Measurements from ENCODE around the gene OR52A5. TPM values are rescaled to one million over a fixed set of nuclear protein-coding genes. Genes with fewer than 3 reads are reported as not detected.
"Not testable (repeated sequence)": the region's sequence is repeated elsewhere in the genome, so short reads cannot be mapped to it uniquely, and the experiment has no call there.

The OR52A5 gene
- total RNA-seq, result not detected

DNA sequence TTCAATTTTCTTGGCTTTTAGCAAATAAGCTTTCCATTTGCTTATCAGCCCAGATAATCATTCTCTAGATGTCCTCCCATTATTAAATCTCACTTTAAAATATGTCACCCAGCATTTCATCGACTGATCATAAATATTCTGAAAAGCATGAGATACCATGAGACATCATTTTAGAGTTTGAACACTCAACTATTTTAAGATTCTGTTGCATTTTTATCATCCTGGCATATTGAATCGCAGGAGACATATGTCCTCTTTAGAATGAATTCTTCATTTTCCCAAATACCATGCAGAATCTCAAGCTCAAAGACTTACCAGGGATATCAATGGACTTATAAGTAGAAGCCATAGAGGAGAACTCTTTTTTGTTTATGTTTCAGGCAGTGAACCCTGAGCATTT, at the start of gene OR52A5:
Gene OR52A5, minus strand, starts transcription at position 361 of the 400 bp plus-strand sequence. CDS start 5,714 bp downstream, outside the sequence.
- Histone ChIP-seq H3K36me3 (no peaks in the 10 kb centered on the region), H3K4me1 (no peaks in the 10 kb centered on the region), H3K4me3 (no peak within 1 kb of the TSS), H3K9me3 (no peaks in the 10 kb centered on the region), H3K27me3 (no peaks in the 10 kb centered on the region), H3K27ac (no peak within 1 kb of the TSS)
- DNase-seq (ENCODE audit: low spot score in 2 of 2), result no peak
- intact Hi-C loops (cut with DNase I; ENCODE audit: low total_unique reads), result no loop called here
- TF ChIP-seq POLR2A (IDR thresholded peaks at IDR 0.05) (no peak), CTCF (IDR thresholded peaks at IDR 0.05) (no peak), POLR2AphosphoS5 (IDR thresholded peaks at IDR 0.05) (no peak)

DNA sequence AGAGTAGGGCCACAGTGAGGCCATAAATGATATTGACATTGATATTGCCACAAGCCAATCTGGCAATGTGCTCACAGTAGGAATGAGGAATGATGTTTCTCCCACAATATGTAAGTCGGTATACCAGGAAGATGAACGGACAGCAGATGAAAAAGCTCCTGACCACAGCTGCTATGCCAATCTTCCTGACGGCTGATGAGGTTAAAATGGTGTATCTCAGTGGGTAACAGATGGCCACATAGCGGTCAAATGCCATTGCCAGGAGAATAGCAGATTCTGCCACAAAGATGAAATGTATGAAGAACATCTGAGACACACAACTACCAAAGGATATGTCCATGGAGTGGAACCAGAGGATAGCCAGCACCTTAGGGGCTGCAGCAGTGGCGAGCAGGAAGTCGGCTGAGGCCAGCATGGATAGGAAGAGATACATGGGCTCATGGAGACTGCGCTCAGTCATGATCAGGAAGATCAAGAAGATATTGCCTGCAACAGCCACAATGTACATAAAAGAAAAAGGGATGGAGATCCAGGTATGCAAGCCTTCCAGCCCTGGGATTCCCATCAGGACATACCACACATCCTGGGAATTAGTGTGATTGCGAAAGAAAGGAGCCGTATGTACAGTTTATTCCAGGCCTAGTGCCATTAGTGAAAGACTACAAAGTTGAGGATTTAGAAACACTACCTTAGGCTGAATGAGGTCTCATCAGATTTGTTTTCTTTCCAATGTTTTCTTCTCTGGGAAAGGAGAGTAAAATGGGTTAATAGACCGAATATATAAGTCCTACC, 40.1 kb upstream of the OR52A5 start:
- Histone ChIP-seq H3K27me3 (no peaks in the 10 kb centered on the region), H3K4me3 (no peak overlapping the region), H3K4me1 (no peaks in the 10 kb centered on the region), H3K9me3 (no peaks in the 10 kb centered on the region), H3K27ac (no peak overlapping the region), H3K36me3 (no peaks in the 10 kb centered on the region)
- no peak for DNase-seq (ENCODE audit: low spot score in 2 of 2)
- TF ChIP-seq POLR2AphosphoS5 (IDR thresholded peaks at IDR 0.05) (no peak), POLR2A (IDR thresholded peaks at IDR 0.05) (no peak), CTCF (IDR thresholded peaks at IDR 0.05) (no peak)
- intact Hi-C loops (cut with DNase I; ENCODE audit: low total_unique reads), result no loop called here

GRCh38 chr11:5174934-5175333, 36.8 kb upstream of the OR52A5 start:
- intact Hi-C loops (cut with DNase I; ENCODE audit: low total_unique reads), result no loop called here
- H3K4me3 ChIP-seq, result no peak overlapping the region
- DNase-seq (ENCODE audit: low spot score in 2 of 2), result no peak
- H3K27ac ChIP-seq, result no peak overlapping the region
- H3K9me3 ChIP-seq, result no peaks in the 10 kb centered on the region
- no peaks in the 10 kb centered on the region for H3K36me3 ChIP-seq
- TF ChIP-seq POLR2AphosphoS5 (IDR thresholded peaks at IDR 0.05) (no peak), POLR2A (IDR thresholded peaks at IDR 0.05) (no peak), CTCF (IDR thresholded peaks at IDR 0.05) (no peak)
- no peaks in the 10 kb centered on the region for H3K4me1 ChIP-seq
- H3K27me3 ChIP-seq, result no peaks in the 10 kb centered on the region

- Histone ChIP-seq H3K4me1 (no peaks in the 10 kb centered on the region), H3K9me3 (no peaks in the 10 kb centered on the region), H3K27ac (no peak overlapping the region), H3K27me3 (no peaks in the 10 kb centered on the region), H3K36me3 (no peaks in the 10 kb centered on the region), H3K4me3 (no peak overlapping the region)
- no peak for TF ChIP-seq CTCF (IDR thresholded peaks at IDR 0.05)
- no peak for TF ChIP-seq POLR2AphosphoS5 (IDR thresholded peaks at IDR 0.05)
- DNase-seq (ENCODE audit: low spot score in 2 of 2), result no peak
- intact Hi-C loops (cut with DNase I; ENCODE audit: low total_unique reads), result no loop called here
Measured at GRCh38 chr11:5171856-5172255, 33.7 kb upstream of the OR52A5 start.

GRCh38 chr11:5165898-5166297, 27.7 kb upstream of the OR52A5 start:
- intact Hi-C loops (cut with DNase I; ENCODE audit: low total_unique reads); H3K9me3 ChIP-seq; H3K4me1 ChIP-seq; H3K4me3 ChIP-seq; H3K27ac ChIP-seq; H3K27me3 ChIP-seq; H3K36me3 ChIP-seq; DNase-seq (ENCODE audit: low spot score in 2 of 2): not testable (repeated sequence)

DNA sequence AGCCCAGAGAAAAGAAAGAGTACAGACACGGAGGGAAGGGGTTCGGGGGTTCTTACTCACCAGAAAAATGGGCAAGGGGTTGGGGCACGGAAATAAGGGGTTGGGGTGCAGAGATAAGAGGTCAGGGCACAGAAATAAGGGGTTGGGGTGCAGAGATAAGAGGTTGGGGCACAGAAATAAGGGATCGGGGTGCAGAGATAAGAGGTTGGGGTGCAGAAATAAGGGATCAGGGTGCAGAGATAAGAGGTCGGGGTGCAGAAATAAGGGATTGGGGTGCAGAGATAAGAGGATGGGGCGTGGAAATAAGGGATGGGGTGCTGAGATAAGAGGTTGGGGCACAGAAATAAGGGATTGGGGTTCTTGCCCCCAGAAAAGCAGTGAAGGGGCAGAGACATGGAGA, 26.7 kb upstream of the OR52A5 start:
- H3K9me3 ChIP-seq; H3K4me1 ChIP-seq; H3K36me3 ChIP-seq; intact Hi-C loops (cut with DNase I; ENCODE audit: low total_unique reads); H3K4me3 ChIP-seq; DNase-seq (ENCODE audit: low spot score in 2 of 2); H3K27ac ChIP-seq; H3K27me3 ChIP-seq: not testable (repeated sequence)

DNA sequence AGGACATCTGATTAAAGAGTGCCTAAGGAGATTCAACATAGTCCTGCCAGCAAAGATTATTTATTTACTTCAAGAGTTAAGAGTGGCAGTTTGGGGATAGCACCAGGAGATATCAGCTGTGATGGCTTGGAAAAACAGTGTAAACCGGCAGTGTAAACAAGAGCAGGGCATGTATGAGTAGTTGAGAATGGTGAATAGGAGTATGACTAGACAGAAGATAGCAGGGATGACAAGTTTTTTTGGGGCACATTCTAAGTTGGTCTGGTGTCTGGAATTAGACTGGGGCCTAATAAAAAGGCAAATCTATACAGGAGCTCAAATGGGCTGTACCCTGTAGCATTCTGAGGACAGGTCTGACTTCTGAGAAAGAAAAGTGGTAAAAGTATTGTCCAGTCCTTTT, 22.9 kb upstream of the OR52A5 start:
- H3K9me3 ChIP-seq; H3K27ac ChIP-seq; H3K36me3 ChIP-seq; intact Hi-C loops (cut with DNase I; ENCODE audit: low total_unique reads); H3K4me3 ChIP-seq; H3K27me3 ChIP-seq; H3K4me1 ChIP-seq; DNase-seq (ENCODE audit: low spot score in 2 of 2): not testable (repeated sequence)

DNA sequence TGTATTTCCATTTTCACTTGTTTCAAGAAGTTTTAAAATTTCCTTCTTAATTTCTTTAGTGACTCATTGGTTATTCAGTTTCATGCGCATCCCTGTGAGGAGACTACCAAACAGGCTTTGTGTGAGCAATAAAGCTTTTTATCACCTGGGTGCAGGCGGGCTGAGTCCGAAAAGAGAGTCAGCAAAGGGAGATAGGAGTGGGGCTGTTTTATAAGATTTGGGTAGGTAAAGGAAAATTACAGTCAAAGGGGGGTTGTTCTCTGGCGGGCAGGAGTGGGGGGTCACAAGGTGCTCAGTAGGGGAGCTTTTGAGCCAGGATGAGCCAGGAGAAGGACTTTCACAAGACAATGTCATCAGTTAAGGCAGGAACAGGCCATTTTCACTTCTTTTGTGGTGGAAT, 22.1 kb upstream of the OR52A5 start:
- H3K4me3 ChIP-seq; DNase-seq (ENCODE audit: low spot score in 2 of 2); intact Hi-C loops (cut with DNase I; ENCODE audit: low total_unique reads): not testable (repeated sequence)

More for the DNA sequence above, 22.1 kb upstream of the OR52A5 start:
- not testable (repeated sequence) for H3K27me3 ChIP-seq, H3K27ac ChIP-seq, H3K4me1 ChIP-seq, H3K9me3 ChIP-seq, H3K36me3 ChIP-seq
